Neuron (in vitro differentiated cells): ENCODE measurements around the gene NTMT1.

Source experiments
- H2AFZ ChIP-seq: one replicate; pipeline ENCODE4 v1.6.1; 2013; ENCODE audit warnings: low read depth, mild to moderate bottlenecking, inconsistent platforms, low read length, moderate library complexity
- H3K27me3 ChIP-seq: one replicate; pipeline ENCODE4 v1.6.1; 2013; ENCODE audit warnings: low read length; ENCODE audit not compliant: insufficient read depth
- H3K36me3 ChIP-seq: one replicate; pipeline ENCODE4 v1.6.1; 2013; ENCODE audit warnings: low read length; ENCODE audit not compliant: insufficient read depth
- H3K4me1 ChIP-seq: one replicate; pipeline ENCODE4 v1.6.1; 2013; ENCODE audit warnings: low read length; ENCODE audit not compliant: insufficient read depth
- H3K4me3 ChIP-seq: 2 replicates; pipeline ENCODE4 v1.5.1; 2013; ENCODE audit warnings: mild to moderate bottlenecking, low read length, moderate library complexity
- H3K9me3 ChIP-seq: one replicate; pipeline ENCODE4 v1.6.1; 2013; ENCODE audit warnings: low read length

The NTMT1 gene

DNA sequence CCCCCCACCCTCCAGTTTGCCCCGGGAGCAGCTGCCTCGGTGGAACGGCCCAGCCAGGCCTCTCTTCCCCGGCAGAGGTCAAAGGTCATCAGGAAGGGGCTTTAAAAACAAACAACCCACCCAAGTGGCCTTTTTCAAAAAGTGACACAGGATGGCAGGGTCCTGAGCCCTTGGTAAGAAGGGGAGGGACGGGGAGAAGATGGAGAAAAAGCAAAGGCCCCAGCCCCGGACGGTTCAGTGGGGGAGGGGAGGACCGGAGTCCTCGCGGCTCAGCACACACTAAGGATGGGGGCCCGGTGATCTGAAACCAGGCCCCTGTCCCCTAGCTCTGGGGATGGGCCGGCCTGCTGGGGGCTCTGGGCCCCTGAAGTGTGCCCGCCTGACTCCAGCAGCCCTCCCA, 40.6 kb downstream of the NTMT1 start:
- Histone ChIP-seq H3K36me3 (no peaks in the 10 kb centered on the region), H3K4me1 (peaks cover 2% of the 10 kb centered on the region), H3K27me3 (peaks cover 59% of the 10 kb centered on the region), H3K9me3 (no peaks in the 10 kb centered on the region), H3K4me3 (no peak overlapping the region), H2AFZ (no peak overlapping the region)

- Histone ChIP-seq H3K36me3 (no peaks in the 10 kb centered on the region), H3K9me3 (no peaks in the 10 kb centered on the region), H2AFZ (no peak overlapping the region), H3K27me3 (peaks cover 63% of the 10 kb centered on the region), H3K4me1 (peaks cover 2% of the 10 kb centered on the region), H3K4me3 (no peak overlapping the region)
Observed at GRCh38 chr9:129667378-129667777, 41.4 kb downstream of the NTMT1 start.

DNA sequence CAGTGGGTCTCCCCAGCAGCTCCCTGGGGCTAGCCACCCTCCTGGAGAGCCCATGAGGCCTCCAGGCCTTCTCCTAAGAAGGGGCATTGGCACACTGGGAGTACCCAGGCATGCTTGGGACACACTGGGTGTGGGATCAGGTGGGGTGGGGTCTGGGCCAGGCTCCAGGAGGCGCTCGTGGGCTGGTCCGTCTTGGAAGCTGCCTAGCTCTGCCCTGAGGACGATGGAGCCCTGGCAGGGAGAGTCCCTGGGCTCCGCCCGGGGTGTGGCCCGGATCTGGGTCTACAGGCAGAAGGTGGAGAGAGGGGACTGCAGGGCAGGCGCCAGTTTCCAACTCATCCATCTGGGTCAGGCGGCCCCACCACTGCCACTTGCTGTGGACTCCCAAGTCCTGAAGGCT, 41.9 kb downstream of the NTMT1 start:
- H2AFZ ChIP-seq = no peak overlapping the region
- no peaks in the 10 kb centered on the region for H3K9me3 ChIP-seq
- H3K27me3 ChIP-seq = peaks cover 58% of the 10 kb centered on the region
- H3K4me1 ChIP-seq = peaks cover 2% of the 10 kb centered on the region
- H3K36me3 ChIP-seq = no peaks in the 10 kb centered on the region
- H3K4me3 ChIP-seq = no peak overlapping the region

- H3K36me3 ChIP-seq = no peaks in the 10 kb centered on the region
- H3K4me3 ChIP-seq = no peak overlapping the region
- peaks cover 57% of the 10 kb centered on the region for H3K27me3 ChIP-seq
- no peaks in the 10 kb centered on the region for H3K9me3 ChIP-seq
- no peak overlapping the region for H2AFZ ChIP-seq
- H3K4me1 ChIP-seq = peaks cover 2% of the 10 kb centered on the region
Observed at GRCh38 chr9:129669141-129669718, 43.3 kb downstream of the NTMT1 start.

- Histone ChIP-seq H3K9me3 (no peaks in the 10 kb centered on the region), H3K36me3 (no peaks in the 10 kb centered on the region), H3K4me3 (no peak overlapping the region), H3K27me3 (peaks cover 51% of the 10 kb centered on the region), H2AFZ (no peak overlapping the region), H3K4me1 (peaks cover 2% of the 10 kb centered on the region)
Observed at GRCh38 chr9:129669946-129670345, 44.0 kb downstream of the NTMT1 start.

DNA sequence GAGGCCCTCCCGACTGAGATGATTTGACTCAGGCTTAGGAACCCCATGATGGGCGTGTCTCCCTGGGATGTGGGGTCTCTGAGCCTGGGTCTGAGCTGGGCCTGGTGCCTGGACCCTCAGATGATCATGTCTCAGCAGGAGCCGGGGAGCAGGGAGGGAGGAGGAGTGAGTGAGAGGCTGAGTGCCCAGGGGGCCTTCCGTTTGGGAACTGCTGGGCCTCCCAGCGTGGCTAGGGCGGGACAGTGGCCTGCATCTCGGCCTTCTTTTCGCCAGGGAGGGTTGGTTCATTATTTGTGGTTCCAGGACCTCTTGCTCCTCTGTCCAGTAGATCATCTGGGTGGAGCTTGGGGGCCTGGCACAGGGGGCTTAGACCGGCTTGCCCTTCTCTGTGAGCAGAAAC, 45.1 kb downstream of the NTMT1 start:
- Histone ChIP-seq H2AFZ (no peak overlapping the region), H3K4me3 (no peak overlapping the region), H3K27me3 (peaks cover 47% of the 10 kb centered on the region), H3K36me3 (no peaks in the 10 kb centered on the region), H3K4me1 (no peaks in the 10 kb centered on the region), H3K9me3 (no peaks in the 10 kb centered on the region)

- no peak overlapping the region for H2AFZ ChIP-seq
- H3K27me3 ChIP-seq = peaks cover 48% of the 10 kb centered on the region
- no peaks in the 10 kb centered on the region for H3K36me3 ChIP-seq
- H3K4me1 ChIP-seq = no peaks in the 10 kb centered on the region
- H3K4me3 ChIP-seq = no peak overlapping the region
- H3K9me3 ChIP-seq = no peaks in the 10 kb centered on the region
Observed at GRCh38 chr9:129671519-129671918, 45.6 kb downstream of the NTMT1 start.

- H3K27me3 ChIP-seq = peaks cover 46% of the 10 kb centered on the region
Observed at GRCh38 chr9:129672702-129673101, 46.7 kb downstream of the NTMT1 start.

GRCh38 chr9:129673602-129674001, 47.6 kb downstream of the NTMT1 start:
- H3K9me3 ChIP-seq = no peaks in the 10 kb centered on the region
- H3K4me1 ChIP-seq = no peaks in the 10 kb centered on the region
- H3K27me3 ChIP-seq = peaks cover 45% of the 10 kb centered on the region
- no peaks in the 10 kb centered on the region for H3K36me3 ChIP-seq
- H2AFZ ChIP-seq = no peak overlapping the region
- no peak overlapping the region for H3K4me3 ChIP-seq

More at GRCh38 chr9:129672702-129673101, 46.7 kb downstream of the NTMT1 start:
- Histone ChIP-seq H3K4me3 (no peak overlapping the region), H2AFZ (no peak overlapping the region), H3K36me3 (no peaks in the 10 kb centered on the region), H3K9me3 (no peaks in the 10 kb centered on the region), H3K4me1 (no peaks in the 10 kb centered on the region)

DNA sequence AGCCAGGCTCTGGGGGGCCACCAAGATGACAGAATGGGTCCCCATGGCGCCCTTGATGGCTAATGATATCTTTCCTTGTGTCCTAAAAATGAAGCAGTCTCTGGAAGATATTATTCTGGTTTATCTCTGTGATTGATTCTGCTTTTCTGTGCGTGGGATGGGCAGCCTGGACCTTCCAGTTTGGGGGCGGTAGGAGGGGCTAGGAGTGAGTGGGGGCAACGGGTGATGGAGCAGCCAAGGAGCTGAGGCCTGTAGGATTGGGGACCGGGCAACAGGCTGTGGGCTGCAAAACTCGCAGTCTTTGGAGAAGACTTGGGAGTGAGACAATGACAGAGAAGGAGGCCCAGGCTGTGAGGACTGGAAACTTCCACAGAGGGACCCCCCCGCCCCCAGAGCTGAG, 48.3 kb downstream of the NTMT1 start:
- no peak overlapping the region for H2AFZ ChIP-seq
- no peak overlapping the region for H3K4me3 ChIP-seq
- H3K4me1 ChIP-seq = no peaks in the 10 kb centered on the region
- H3K36me3 ChIP-seq = no peaks in the 10 kb centered on the region
- H3K9me3 ChIP-seq = no peaks in the 10 kb centered on the region
- H3K27me3 ChIP-seq = peaks cover 46% of the 10 kb centered on the region

GRCh38 chr9:129675620-129676019, 49.7 kb downstream of the NTMT1 start:
- Histone ChIP-seq H3K36me3 (no peaks in the 10 kb centered on the region), H3K9me3 (no peaks in the 10 kb centered on the region), H3K4me3 (no peak overlapping the region), H3K4me1 (no peaks in the 10 kb centered on the region), H2AFZ (no peak overlapping the region), H3K27me3 (peaks cover 45% of the 10 kb centered on the region)

DNA sequence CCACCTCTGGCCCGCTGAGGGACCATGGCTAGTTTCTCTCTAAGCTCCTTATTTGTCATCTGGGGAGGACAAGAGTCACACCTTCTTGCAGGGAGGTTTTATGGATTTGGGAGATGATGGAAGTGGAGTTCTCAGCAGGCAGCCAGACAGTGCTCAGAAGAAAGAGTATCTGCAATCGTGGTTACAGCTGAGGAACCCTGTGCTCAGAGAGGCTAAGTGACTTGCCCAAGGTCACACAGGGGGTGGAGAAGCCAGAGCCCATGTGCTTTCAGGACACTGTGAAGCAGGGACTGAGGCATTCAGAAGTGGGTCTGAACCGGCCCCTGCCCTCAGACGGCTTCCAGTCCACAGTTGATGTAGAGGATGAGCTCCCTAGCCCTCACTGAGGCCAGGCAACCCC, 50.3 kb downstream of the NTMT1 start:
- H2AFZ ChIP-seq = no peak overlapping the region
- no peak overlapping the region for H3K4me3 ChIP-seq
- no peaks in the 10 kb centered on the region for H3K4me1 ChIP-seq
- no peaks in the 10 kb centered on the region for H3K36me3 ChIP-seq
- peaks cover 50% of the 10 kb centered on the region for H3K27me3 ChIP-seq
- no peaks in the 10 kb centered on the region for H3K9me3 ChIP-seq

DNA sequence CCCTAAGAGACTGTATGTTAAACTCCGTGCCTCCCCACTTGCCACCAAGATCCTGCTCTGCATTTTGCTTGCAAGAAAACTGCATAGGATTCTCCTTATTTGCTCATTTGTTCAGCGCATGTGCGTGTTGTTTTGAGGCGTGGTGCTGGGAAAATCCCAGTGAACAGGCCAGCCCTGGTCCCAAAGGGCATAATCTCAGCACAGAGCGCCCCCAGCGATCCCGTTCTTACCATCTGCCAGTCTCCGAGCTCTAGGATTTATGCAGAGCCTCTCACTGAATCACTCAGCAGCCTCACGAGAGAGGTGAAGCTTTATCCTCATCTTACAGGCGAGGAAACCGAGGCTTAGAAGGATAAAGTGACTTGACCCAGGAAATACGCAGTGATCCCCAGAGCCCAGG, 51.0 kb downstream of the NTMT1 start:
- H3K9me3 ChIP-seq = no peaks in the 10 kb centered on the region
- no peaks in the 10 kb centered on the region for H3K36me3 ChIP-seq
- H3K27me3 ChIP-seq = peaks cover 49% of the 10 kb centered on the region
- H2AFZ ChIP-seq = no peak overlapping the region
- no peaks in the 10 kb centered on the region for H3K4me1 ChIP-seq
- H3K4me3 ChIP-seq = no peak overlapping the region

GRCh38 chr9:129677456-129677855, 51.5 kb downstream of the NTMT1 start:
- Histone ChIP-seq H3K4me3 (no peak overlapping the region), H3K9me3 (no peaks in the 10 kb centered on the region), H2AFZ (no peak overlapping the region), H3K27me3 (peaks cover 47% of the 10 kb centered on the region), H3K4me1 (no peaks in the 10 kb centered on the region), H3K36me3 (no peaks in the 10 kb centered on the region)
